G401.6 (cell line): ENCODE measurements around the gene HLA-A.

Experiments used
- FAIRE-seq: peaks from 2 replicates; lab custom pipeline; 2012; peaks lifted over from hg19 to GRCh38; lab: Jason Lieb, UNC

Gene HLA-A

DNA sequence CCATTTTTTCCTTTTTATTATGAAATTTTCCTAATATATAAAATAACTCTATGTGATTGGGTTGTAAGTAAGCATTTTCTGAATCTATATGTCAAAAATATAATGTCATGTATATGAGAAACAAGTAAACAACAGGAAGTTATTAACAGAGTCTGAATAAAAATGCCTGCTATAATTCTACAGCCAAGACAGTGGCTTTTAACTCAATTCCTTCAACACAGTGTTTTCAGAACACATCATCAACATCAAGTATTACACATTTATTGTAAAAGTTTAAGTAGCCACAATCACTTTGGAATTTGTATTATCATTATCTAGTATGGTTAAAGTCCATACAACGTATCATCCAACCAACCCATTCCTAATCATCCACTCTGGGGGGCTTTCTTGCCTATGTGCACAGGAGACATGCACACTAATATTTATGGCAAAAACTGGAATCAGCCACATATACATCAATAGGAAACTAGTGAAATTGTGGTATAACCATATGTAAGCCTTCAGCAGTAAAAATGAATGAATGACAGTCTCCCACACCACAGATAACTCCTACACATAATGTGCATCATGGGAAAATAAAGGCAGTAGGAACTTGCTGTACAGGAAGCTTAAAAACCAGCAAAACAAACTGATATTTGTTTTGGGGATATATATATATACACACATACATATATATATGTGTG, 6.9 kb upstream of the HLA-A start:
- FAIRE-seq, result no peak

- no peak for FAIRE-seq
Measured at GRCh38 chr6:29938746-29939508, 3.4 kb upstream of the HLA-A start.

GRCh38 chr6:29941016-29941415, 1.3 kb upstream of the HLA-A start:
- no peak for FAIRE-seq

DNA sequence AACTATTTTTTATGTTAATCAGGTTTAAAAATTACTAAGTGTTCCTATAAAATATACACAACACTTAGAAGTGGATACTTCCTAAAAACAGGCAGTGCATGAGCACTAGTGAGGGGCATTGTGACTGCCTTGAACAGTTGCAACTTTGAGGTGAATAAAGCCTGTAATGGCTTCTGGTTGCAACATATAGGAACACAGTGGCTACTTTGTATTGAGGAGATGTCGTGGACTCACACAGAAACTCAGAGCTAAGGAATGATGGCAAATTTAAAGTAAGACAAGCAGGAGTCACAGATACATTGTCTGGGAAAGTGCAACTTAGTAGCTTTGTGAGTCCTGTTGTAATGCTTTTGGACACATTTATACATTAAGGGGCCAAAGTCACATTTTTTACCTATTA, 861 bp upstream of the HLA-A start:
- FAIRE-seq, result no peak

GRCh38 chr6:29941916-29942274, 437 bp upstream of the HLA-A start:
- no peak for FAIRE-seq

GRCh38 chr6:29943053-29943966, 978 bp downstream of the HLA-A start:
- no peak for FAIRE-seq

GRCh38 chr6:29945281-29945820, 3.0 kb downstream of the HLA-A start:
- no peak for FAIRE-seq

DNA sequence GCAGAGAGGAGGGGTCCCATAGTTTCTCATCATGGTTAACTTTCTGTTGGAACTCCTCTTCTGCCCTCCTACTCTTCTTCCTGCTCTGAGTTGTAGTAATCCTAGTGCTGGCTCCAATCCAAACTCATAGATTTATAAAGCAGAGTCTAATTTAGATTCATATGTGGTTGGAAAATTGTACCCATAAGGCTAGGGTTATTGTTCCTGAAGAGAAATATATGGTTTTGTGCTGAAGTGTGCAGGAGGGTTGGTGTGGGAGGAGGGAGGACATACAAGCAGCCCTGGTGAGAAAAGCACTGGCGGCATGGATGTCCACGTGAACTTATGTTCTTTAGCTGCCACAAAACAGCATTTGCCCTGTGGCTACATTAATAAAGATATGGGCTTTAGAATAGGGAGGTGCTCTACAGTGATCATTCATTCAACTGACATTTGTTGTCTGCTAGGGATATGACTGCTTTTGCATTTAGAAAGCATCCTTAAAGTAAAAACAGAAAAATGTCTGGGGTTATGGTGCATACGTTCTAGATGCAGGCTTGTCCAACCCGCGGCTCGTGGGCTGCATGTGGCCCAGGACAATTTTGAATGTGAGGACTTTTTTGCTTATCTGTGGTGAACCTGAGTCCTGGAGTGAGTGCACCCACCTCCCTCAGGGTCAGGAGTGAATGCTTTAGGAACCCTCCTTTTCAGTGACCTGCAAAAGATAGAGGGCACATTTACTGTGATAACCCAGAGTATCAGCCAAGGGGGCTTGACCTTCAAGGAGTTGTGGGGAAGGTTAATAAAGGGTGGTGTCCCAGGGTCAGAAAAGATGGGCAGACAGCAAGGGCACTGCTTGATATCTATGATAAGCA, 4.1 kb downstream of the HLA-A start:
- FAIRE-seq, result no peak

GRCh38 chr6:29947077-29947980, 5.0 kb downstream of the HLA-A start:
- no peak for FAIRE-seq

DNA sequence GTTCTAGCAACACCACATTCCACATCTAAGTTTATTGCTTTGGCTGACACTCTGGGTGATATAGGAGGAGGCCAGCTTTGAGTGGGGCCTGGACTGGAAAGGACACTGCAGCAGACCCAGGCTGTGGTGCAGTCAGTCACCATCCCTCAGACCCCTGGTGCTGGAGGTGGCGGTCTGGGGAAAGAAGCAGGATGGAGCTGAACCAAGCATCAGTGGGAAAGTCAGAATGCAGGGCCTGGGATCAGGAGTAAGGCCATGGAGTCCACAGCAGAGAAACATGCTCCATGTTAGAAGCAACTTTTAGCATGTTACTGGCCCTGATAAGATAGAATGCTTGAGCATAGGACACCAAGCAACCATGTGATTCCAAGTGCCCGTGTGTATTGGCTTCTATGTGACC, 5.9 kb downstream of the HLA-A start:
- no peak for FAIRE-seq

- no peak for FAIRE-seq
Measured at GRCh38 chr6:29949934-29950333, 7.6 kb downstream of the HLA-A start.

DNA sequence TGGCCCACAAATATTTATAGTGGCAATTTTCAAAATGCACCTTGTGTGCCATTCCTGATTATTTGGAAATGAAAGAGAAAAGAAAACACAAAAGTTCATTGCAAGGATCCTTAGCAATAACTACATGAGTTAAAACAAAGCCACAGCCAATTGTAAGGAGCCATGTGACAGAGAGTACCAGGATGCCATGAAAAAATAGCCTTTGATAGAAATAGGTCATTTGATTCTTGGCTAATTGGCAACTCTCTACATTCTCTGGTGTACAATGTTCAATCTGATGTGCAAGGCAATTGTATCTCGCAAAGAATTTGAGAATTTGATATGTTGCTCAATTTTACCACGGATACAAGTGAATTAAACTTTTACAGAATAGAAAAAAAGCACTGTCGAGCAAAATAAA, 9.6 kb downstream of the HLA-A start:
- no peak for FAIRE-seq

DNA sequence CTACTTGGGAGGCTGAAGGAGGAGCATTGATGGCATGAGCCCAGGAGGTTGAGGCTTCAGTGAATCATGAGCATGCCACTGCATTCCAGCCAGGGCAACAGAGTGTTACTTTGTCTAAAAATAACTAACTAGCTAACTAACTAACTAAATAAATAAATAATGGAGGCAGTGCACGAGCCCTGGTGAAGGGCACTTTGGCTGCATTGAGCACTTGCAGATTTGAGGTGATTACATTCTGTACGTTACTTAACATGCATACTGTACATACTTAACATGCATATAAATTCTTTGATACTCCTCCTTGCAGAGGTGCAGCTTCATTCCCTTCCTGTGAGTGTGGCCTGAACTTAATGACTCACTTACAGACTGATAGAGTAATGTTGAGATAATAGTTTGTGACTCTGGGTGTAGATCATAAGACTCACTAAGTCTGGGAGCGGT, 10.7 kb downstream of the HLA-A start:
- FAIRE-seq, result no peak

- no peak for FAIRE-seq
Measured at GRCh38 chr6:29953686-29954085, 11.4 kb downstream of the HLA-A start.

DNA sequence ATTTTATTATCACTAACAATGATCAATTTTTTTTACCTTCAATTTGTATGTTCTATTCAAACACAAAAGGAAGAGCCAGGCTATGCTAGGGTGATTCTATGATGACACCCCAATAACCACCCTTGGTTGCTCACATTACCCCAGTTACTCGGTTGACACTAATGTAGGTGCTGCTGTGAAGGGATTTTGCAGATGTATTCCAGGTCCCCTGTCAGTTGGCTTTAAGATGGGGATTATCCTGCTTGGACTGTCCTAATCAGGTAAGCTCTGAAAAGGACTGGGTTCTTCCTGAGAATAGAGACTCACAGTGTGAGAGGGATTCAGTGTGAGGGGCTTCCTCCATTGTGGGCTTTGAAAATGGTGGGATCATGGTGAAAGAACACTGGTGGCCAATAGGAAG, 11.9 kb downstream of the HLA-A start:
- FAIRE-seq, result no peak

GRCh38 chr6:29955783-29956182, 13.5 kb downstream of the HLA-A start:
- FAIRE-seq, result no peak

DNA sequence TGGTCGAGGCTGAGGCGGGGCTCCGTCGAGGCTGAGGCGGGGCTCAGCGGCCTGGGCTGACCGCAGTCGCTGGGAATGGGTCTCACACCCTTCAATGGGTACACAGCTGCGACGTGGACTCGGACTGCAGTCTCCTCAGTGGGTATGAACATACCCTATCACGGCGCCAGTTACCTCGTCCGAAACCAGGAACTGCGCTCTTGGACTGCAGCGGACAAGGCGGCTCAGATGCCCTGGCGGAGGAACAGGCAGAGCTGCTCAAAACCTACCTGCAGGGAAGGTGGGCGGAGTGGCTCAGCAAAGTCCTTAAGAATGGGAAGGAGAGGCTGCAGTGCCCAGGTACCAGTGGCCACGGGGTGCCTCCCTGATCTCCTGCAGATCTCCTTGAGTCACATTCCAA, 14.2 kb downstream of the HLA-A start:
- FAIRE-seq, result no peak

DNA sequence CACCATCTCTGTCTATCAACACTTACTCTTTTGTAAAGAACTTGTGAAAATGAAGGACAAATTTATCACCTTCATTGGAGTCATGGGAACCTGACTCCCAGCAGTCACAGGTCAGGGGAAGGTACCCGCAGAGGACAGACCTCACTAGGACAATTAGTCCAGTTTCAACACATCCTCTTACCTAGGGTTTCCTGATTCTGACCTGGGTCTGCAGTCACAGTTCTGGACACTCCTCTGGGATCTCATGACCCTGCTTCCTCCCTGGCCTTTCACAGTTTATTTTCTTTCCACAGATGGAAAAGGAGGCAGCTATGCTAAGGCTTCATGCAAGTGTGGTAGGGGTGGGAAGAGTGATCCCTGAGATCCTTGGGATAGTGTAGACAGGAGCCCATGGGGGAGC, 15.7 kb downstream of the HLA-A start:
- no peak for FAIRE-seq

- FAIRE-seq, result no peak
Measured at GRCh38 chr6:29958921-29959320, 16.6 kb downstream of the HLA-A start.

DNA sequence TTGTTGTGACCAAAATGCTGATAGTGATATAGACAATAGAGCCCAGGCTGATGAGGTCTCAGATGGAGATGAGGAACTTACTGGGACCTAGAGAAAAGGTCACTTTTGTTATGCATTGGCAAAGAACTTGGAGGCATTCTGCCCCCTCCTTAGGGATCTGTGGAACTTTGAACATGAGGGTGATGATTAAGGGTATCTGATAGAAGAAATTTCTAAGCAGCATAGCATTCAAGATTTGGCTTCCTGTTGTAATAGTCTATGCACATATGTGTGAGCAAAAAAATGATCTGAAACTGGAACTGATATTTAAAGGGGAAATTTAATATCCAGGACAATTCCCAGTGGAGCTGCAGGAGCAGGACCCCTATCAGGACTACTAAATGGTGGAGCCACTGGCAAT, 17.1 kb downstream of the HLA-A start:
- FAIRE-seq, result no peak

GRCh38 chr6:29961966-29962365, 19.6 kb downstream of the HLA-A start:
- no peak for FAIRE-seq
